HG03066 (cell line): ENCODE measurements around the gene CD93.

Experiments
- ATAC-seq: cut with Tn5 transposase; IDR thresholded peaks from one replicate; pipeline ENCODE4 v1.9.1; 2021; ENCODE audit warnings: low read depth; ENCODE audit not compliant: unreplicated experiment

The CD93 gene

DNA sequence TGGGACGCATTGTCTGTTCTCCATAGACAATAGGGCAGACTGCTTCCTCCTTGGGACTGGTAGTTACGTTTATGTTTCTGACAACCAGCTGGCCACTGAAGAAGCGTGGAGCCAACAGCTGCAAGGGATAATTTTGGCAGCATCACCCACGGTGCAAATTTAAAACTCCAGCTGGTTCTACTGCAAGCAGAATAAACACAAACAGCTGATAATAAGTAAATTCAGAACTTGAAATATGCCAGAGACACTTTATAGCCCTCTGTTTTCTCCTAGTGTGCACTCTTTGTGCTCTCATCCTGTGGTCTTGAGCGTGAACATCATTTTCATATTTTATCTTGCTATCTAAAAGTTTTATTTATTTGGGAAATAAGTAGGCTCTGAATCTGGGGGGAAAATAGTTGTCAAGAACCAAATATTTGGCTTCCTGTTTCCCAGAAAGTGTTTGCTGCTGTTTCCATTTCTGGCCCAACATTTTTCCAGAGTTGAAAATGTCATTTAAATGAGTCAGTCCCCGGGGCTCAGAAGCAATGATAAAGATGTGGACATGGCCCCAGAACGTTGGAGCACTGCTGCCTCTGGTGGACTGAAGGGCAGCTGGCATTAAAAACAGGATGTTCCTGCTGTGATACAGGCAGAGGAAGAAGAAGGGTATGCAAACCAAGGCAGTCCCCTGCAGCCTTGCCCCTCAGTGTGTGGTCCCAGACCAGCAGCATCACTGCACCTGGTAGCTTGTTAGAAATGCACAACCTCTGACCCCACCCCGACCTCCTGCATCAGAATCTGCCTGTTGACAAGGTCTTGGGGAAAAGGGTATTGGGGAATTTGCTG is 24.2 kb downstream of the CD93 start:
- no peak for ATAC-seq

DNA sequence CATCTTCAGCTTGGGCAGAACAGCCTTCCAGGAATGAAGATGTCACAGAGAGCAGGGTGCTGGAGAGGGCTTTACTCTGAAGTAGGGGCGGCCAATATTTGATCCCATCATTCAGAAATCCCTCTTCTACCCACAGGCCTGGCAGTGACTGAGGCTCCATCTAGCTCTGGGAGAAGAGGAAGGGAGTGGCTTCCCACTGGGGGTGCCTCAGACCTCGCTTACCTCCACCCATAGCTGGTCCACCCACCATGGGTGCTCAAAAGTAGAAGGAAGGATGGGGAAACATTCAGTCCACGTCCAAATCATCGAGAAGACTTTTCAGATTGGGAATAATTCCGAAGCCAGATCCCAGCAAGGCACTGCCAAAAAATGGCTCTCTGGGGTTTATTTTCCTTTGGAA is 24.9 kb downstream of the CD93 start:
- ATAC-seq = no peak

DNA sequence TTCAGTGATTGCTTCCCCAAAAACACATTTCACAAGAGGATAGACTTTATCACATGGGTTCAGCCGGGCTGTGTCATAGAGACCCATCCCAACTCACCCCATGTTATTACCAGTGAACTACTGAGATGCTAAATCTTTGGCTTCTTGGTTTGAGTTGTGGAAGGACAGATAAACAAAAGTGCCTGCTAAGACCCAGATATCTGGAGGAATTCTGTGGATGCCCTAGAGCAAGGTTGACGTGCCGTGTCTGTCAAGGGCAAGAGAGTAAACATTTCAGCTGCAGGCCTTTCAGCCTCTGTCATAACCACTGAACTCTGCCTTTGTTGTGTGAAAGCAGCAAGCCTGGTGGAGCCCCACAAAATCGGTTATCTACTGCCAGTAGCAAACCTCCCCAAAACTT is 25.5 kb downstream of the CD93 start:
- no peak for ATAC-seq

DNA sequence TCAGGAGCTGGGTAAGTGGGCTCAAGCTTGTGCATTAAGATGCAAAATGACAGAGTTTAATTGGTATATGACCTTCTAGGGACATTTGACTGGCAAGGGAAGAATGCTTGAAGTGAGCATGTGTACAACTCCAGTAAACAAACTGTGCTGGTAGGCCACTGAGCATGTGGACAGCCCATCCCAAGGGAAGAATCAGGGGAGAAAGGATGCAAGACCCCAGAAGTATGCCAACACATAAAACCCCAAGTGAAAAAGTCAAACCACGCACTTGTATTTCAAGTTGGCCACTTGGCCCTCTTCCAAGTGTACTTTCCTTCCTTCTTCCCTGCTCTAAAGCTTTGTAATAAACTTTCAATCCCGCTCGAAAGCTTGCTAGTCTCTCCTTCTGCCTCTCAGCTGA is 26.3 kb downstream of the CD93 start:
- no peak for ATAC-seq

DNA sequence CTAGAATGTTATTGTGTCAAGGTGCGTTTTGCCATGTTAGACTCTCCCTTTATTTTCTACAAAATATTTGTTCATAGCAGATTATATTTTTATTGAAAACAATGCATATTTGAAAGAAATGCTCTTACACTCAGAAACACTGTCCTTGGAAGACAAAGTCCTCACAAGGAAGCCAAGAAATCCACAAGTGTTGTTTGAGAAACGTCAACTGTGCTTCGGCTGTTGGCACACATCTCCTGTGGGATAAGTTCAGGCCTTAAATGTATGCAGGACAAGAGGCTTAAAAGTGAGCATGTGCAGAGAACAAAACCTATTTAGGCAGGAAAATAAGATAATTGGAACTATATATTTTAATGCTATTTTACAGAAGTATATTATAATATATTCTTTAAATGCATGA is 27.1 kb downstream of the CD93 start:
- ATAC-seq = no peak

DNA sequence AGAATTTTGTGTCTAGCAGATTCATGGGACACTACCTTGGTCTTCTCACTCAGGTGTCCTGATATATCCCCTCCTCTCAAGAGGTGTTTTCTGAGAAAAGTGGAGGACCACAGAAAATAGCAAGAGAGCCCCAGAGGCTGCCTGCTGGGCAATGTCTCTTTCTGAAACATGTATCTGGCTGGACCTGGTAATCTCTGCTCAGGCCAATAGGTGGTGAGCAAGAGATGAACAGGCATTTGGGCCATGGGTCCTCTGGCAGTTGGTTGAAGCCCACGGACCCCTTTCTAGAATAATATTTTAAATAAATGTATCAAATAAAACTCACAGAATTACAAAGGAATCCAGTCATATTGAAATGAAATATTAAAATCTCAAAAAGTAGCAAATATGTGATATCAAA is 27.9 kb downstream of the CD93 start:
- no peak for ATAC-seq

DNA sequence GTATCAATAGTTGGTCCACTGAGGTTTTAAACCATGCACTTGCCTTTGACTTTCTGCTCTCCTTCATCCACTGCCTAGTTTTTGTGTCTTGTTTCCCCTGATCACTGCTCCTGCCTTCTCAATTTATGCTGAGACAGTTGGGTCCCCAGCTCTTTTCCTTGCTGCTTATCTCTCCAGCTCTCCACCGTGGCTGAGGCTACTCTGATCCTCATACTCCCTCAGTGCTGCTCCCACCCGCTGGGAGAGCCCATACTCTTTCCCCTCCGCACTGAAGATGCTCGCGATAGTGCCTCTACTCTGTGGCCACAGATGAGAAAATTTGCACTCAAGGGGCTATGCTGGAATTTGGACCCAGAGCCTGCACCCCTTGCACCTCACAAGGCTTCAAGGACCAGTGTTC is 33.2 kb downstream of the CD93 start:
- ATAC-seq = no peak

DNA sequence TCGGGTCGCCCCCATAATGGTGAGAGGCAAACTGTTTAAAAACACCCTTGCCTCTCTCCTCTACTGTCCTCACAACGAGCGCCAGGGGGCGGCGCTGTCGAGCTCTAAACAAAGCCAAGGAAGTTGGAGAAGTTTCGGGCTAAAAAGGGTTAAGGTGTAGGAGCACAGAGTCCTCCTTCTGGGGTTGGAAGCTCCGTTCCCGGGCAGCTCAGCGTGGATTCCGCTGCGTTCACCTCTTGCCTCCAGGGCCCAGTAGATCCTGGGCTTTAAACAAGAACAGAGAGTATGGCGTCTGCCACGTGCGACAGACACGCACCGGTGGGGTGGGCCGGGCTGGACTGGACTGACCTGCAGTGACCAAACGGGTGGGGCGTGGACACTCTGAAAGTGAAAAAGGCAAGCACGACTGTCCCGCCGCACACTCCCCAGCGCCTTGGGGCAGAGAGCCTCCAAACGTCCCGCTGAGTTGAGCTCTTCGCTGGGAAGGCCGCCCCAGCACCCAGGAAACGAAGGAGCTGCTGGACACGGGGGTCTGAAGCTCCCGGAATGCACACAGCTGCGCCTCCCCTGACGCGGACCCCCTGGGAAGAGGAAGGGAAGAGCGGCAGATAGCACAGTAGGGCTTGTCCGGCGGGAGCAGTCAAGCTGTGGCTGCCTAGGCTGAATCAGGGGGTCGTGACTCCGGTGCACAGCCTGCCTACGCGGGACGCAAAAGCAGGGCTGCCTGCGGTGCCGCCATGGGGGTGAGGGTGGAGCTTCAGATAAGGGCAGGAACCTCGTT is 35.1 kb downstream of the CD93 start:
- no peak for ATAC-seq

DNA sequence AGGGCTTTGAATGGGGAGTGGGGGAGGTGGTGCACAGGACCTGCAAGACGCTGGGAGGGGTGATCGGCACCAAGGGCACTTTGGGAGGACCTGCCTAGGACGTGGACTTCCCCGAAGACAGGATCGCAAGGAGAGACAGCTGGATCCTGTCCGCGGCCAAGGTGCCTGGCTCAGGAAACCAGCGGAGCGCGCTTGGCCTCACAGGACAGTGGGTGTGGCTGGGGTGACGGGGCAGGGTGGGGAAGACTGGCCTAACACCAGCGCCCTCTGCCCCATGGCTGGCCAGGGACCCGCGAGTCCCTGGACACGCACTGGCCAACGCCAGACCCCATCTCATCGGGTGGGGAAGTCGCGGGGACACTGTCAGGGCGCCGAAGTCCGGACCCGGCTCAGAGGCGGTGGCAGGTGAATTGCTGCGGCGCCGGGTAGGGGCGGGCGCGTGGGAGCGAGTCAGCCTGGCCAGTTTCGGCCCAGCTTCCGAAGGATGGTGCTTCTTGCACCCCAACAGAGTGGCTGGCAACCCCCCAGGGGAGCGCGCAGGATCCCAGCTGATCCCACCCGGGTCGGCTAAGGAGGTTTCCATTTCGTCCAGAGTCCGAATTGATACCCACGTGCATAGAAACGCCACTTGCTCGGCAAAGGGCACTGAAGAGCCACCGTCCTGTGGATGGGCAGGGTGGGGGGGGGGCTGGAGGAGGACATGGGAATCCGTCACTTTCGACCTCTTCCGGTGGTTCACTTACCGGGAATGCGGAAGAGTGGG is 35.9 kb downstream of the CD93 start:
- no peak for ATAC-seq

DNA sequence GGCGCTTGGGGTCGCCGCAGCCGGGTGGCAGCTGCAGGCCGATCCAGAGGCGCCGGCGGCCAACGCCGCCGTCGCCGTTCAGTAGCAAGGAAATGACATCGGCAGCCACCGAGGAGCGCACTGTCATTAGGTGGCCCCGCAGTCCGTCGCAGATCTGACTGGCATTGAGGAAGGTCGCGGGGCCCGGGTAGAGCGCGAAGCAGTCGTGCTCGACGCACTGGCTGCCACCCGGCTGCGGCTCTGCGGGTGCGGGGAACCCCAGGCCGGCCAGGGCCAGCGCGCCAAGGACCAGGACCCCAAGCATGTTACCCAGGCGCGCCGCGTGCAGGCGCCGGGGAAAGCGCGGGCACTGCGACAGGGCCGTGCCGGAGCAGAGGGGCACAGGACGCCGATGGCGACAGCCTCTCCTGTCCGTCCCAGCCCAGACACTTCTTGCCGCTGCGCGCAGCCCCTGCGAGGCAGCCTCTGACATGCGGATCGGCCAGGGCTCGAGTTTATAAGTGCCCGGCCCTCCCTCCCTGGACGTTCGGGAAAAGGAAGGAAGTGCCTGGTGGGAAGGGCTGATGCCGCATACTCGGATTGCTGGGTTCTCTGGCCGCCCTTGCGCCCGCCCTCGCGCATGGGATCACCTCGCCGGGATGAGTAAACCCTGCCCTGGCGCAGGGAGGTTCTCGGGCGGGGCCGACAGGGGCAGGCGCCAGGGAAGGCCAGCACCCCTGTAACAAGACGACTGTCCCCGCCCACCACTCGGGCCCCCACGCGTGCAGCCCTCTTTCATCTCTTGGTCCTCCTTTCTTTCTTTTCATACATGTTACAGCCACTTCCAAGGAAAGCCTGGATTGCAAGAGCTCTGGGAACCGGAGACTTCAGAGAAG is 36.7 kb downstream of the CD93 start, which contains the start of gene THBD:
Gene THBD, minus strand, starts transcription at position 472 of the 875 bp plus-strand sequence. Its CDS starts 168 bp downstream, at position 304.
- no peak for ATAC-seq

DNA sequence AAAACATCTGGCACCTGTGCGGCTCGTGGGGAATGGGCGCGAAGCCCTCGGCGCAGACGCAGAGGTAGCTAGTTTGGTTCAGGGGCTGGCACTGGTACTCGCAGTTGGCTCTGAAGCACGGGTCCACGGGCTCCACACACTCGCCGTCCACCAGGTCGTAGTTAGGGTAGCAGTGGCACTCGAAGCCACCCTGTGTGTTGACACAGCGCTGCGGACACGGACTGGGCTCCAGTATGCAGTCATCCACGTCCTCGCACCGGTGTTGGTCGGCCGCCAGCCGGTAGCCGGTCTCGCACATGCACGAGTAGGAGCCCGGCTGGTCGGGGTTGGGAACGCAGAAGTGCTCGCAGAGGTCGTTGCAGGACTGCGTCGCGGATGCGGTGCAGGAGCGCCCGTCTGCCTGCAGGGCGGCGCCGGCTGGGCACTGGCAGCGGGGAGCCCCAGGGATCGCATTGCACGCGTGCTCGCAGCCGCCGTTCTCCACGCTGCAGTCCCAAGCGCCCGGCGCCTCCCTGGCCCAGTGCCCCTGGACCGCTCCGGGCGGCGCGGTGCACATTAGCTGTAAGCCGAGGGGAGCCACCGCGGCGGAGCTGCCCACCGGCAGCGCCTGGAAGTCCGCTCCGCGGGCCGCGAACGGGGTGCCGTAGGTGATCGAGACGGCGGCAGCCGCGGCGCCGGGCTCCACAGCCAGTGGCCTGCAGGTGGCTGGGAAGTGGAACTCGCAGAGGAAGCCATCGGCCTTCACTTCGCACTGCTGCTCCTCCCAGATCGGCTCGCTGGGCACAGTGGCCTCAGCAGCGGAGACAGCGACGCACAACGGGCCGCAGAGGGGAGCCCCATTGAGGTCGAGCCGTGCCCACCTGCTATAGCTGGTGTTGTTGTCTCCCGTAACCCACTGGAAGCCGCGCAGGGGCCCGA is 37.6 kb downstream of the CD93 start:
- ATAC-seq = no peak

DNA sequence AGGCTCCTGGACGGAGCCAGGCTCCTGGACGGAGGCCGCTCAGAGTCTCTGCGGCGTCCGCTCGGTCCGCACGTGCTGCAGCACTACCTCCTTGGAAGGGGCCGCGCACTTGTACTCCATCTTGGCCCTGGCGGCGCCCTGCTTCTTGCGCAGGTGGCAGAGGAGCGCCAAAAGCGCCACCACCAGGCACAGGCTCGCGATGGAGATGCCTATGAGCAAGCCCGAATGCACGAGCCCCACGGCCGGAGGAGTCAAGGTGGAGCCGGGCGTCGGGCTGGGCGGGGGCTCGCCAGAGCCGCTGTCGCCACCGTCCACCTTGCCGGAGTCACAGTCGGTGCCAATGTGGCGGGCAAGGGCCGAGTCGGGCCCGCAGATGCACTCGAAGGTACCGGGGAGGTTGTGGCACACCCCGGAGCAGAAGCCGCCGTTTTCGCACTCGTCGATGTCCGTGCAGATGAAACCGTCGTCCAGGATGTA is 38.3 kb downstream of the CD93 start:
- no peak for ATAC-seq

DNA sequence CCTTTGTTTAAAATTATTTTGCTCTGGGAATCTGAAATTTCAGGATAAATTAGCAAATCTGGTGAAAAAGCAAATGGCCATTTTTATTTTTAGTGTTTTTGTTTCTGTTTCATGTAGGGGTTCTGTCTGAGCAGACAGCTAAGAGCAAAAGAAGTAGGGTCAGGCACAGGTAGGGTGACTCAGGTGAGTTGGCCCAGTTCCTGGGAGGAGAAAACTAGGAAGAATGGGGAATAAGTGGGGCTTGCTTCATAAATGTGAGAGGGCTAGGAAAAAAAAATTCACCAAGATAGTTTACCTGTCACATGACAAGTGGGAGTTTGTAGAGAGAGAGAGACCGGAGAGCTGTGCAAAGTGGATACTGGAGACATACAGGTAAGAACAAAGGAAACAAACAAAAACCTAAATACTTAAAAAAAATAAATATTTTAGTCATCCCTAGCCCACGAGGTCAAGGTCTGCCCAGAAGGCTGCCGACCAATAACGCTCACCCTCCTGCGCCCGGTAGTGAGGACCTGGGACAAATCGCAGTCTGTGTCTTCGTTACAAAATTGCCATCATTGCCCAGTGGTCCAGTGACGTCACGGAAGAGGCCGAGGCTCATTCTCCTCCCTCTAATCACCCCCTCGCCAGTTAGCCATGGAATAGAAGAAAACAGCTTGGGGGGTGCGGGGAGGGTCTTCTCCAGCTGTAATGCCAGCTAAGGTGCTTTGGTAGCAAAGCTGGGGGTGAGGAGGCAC is 39.0 kb downstream of the CD93 start:
- no peak for ATAC-seq

DNA sequence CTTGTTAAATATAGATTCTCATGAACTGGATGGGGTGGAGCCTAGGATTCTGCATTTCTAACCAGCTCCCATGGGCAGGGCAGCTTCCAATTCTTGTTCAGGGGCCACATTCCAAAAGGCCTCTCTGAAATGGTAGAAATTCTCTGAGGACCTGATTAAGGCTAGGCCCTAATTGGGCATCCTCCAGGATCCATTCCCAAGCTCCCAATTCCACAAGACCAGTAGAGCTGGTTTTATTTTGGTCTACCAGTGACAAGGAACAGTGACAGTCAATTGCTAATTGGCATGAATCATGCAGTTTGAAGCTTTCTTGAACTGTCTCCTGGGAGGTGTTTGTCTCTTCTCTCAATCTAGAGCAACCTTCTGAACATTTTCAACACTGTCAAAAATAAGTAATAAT is 39.7 kb downstream of the CD93 start:
- no peak for ATAC-seq

DNA sequence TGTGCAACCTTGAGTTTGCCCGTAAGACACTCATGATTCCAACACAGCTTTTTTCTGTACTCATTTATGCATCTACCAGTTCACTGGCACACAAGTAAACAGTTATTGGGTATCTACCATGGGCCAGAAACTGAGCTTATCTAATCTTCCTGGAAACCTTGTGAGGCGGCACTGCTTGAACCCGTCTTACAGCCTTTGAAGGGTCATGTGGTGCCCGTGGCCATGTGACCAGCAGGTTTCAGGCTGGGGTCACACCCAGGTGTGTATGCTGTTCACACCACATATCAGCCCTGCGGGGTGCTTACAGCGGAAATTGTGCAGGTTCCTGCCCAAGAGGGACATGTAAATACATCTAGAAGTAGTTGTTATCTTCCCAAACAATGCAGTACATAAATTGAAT is 42.7 kb downstream of the CD93 start:
- ATAC-seq = no peak

DNA sequence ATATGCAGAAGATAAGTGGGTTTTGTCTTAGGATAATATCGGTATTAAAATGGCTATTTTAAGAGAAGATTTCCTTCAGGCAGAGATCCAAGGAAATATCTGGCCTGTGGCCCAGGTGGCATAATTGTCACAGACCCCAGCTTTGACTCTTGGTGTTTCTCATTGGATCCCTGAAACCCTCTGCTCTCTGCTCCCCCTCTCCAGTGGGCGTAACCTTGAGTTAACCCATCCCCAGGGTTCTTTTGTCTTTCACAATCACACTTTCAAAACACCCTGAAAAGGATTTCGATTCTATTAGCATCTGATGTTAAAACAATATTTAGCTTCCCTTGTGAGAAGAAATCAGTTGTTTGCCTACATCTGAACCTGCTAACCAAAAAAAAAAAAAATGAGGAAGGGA is 43.9 kb downstream of the CD93 start:
- ATAC-seq = no peak

DNA sequence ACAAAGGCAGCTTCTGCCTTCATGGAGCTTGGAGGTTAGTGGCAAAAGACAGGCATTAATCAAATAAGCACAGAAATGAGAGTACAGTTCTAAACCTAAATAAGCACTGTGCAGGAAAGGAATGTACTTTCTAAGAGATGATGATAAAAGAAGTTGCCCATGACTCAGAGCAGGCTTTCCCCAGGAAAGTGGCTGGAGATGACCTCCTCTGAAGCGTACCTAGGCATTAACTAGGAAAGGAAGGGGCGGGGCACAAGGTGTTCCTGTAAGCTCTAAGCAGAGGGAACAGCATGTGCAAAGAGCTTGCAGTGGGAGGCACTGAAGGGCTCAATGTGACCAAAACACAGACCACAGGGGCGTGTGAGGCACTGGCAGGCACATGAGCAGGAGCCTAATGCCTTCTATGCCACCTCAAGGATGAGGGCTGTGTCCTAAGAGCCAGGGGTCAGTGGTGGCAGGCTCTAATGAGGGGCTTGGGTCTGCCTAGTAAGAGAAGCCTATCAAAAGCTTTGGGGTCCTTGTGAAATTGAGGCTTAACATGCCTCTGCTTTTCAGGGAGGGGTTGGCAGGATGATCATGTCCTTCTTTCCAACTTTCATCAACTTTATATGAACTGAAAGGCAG is 46.1 kb downstream of the CD93 start:
- no peak for ATAC-seq
